B cell (primary cell): ENCODE results near the gene UCP2. TPM values are rescaled to one million over a fixed set of nuclear protein-coding genes. Genes with fewer than 3 reads are reported as not detected.

Source experiments
- ATAC-seq: fragments of 200-7000 bp; cut with Tn5 transposase; one replicate; pipeline ENCODE4 v1.10.0; 2021; ENCODE audit warnings: low read depth, mild to moderate bottlenecking, moderate number of reproducible peaks, moderate library complexity
- CTCF ChIA-PET: fragments of 350-600 bp; sonication (Branson Sonifier 250); formaldehyde crosslinking; loops from one replicate; lab custom pipeline; 2021; ENCODE audit warnings: antibody characterized with exemption, inconsistent platforms; lab: Charles Lee
- POLR2A ChIA-PET: fragments of 350-600 bp; sonication (Branson Sonifier 250); formaldehyde crosslinking; loops from one replicate; lab custom pipeline; 2021; ENCODE audit warnings: antibody characterized with exemption; lab: Charles Lee
- DNase-seq: peaks from one replicate; pipeline ENCODE4 v3.0.0; 2013
- H2AFZ ChIP-seq: 2 replicates; pipeline ENCODE4 v1.6.1; 2012; ENCODE audit warnings: mild to moderate bottlenecking, low read depth, low read length; ENCODE audit not compliant: insufficient read depth, poor library complexity, severe bottlenecking
- H3K27ac ChIP-seq, 2 donors: 1 replicate in 1 of 2; 2 replicates in 1 of 2; pipeline ENCODE4 v1.5.1; 2012 to 2013; ENCODE audit warnings: low read length in 2 of 2, mild to moderate bottlenecking in 2 of 2, moderate library complexity in 1 of 2
- H3K27me3 ChIP-seq, 4 experiments: fragments of 200-600 bp in 1 of 4; sonication (generic) in 1 of 4; replicated peaks in 1 of 4; 1 replicate in 2 of 4; 2 replicates in 2 of 4; pipeline versions ENCODE4 v1.6.1 to v1.7.0; 2013 to 2016; ENCODE audit warnings: low read length in 3 of 4, mild to moderate bottlenecking in 2 of 4, mixed read lengths in 1 of 4, moderate library complexity in 1 of 4; ENCODE audit not compliant: insufficient read depth in 4 of 4, control insufficient read depth in 3 of 4; ENCODE audit errors: control extremely low read depth in 1 of 4
- H3K36me3 ChIP-seq, 2 experiments: replicated peaks in 1 of 2; 1 replicate in 1 of 2; 2 replicates in 1 of 2; pipeline versions ENCODE4 v1.6.1 to v1.7.1; 2013; ENCODE audit warnings: low read length in 1 of 2; ENCODE audit not compliant: insufficient read depth in 2 of 2, control insufficient read depth in 1 of 2; ENCODE audit errors: control extremely low read depth in 1 of 2, extremely low read depth in 1 of 2
- H3K4me1 ChIP-seq, 2 donors: fragments of 200-600 bp in 1 of 2; sonication (generic) in 1 of 2; 1 replicate in 1 of 2; 2 replicates in 1 of 2; pipeline versions ENCODE4 v1.5.1 to v1.6.1; 2013 to 2017; ENCODE audit warnings: low read length in 2 of 2; ENCODE audit not compliant: control insufficient read depth in 2 of 2, insufficient read depth in 2 of 2
- H3K4me2 ChIP-seq: replicated peaks from 2 replicates; pipeline ENCODE3; 2012; ENCODE audit warnings: mild to moderate bottlenecking, low read depth, low read length; ENCODE audit not compliant: poor library complexity, severe bottlenecking
- H3K4me3 ChIP-seq, 5 experiments: fragments of 200-600 bp in 1 of 5; sonication (generic) in 1 of 5; 1 replicate in 3 of 5; 2 replicates in 2 of 5; pipeline versions ENCODE4 v1.5.1 to v1.7.0; 2011 to 2016; ENCODE audit warnings: low read length in 4 of 5, mild to moderate bottlenecking in 4 of 5, low read depth in 2 of 5, control low read depth in 1 of 5, moderate library complexity in 1 of 5; ENCODE audit not compliant: insufficient read depth in 1 of 5; ENCODE audit errors: control extremely low read depth in 1 of 5, extremely low read depth in 1 of 5
- H3K79me2 ChIP-seq: fragments of 200-600 bp; sonication (generic); one replicate; pipeline ENCODE4 v1.6.0; 2016; ENCODE audit warnings: low read length; ENCODE audit not compliant: control insufficient read depth, insufficient read depth
- H3K9ac ChIP-seq: fragments of 200-600 bp; sonication (generic); 2 replicates; pipeline ENCODE4 v1.6.1; 2017; ENCODE audit warnings: mild to moderate bottlenecking, low read length, moderate library complexity
- H3K9me3 ChIP-seq, 3 donors: one replicate each; pipeline versions ENCODE4 v1.6.1 to v1.7.1; 2013; ENCODE audit warnings: low read length in 2 of 3; ENCODE audit not compliant: control insufficient read depth in 2 of 3, insufficient read depth in 1 of 3; ENCODE audit errors: control extremely low read depth in 1 of 3
- H4K20me1 ChIP-seq: 2 replicates; pipeline ENCODE4 v1.6.0; 2012; ENCODE audit warnings: mild to moderate bottlenecking, low read length; ENCODE audit not compliant: insufficient read depth, control insufficient read depth, poor library complexity, severe bottlenecking
- H3K27ac Mint-ChIP-seq: one replicate; pipeline ENCODE4 v1.8.0; 2021; ENCODE audit warnings: mixed read lengths
- H3K27me3 Mint-ChIP-seq: one replicate; pipeline ENCODE4 v1.8.0; 2021; ENCODE audit warnings: mixed read lengths
- H3K4me1 Mint-ChIP-seq: one replicate; pipeline ENCODE4 v1.8.0; 2021; ENCODE audit warnings: mixed read lengths
- H3K4me3 Mint-ChIP-seq: one replicate; pipeline ENCODE4 v1.8.0; 2021; ENCODE audit warnings: mixed read lengths
- H3K9me3 Mint-ChIP-seq: one replicate; pipeline ENCODE4 v1.8.0; 2022; ENCODE audit warnings: mixed read lengths; ENCODE audit not compliant: insufficient read depth
- EZH2 ChIP-seq: IDR thresholded peaks from 2 replicates; pipeline ENCODE4 v1.6.1; 2012; ENCODE audit warnings: borderline replicate concordance, low read depth, mild to moderate bottlenecking, moderate library complexity, low read length; ENCODE audit not compliant: insufficient read depth, poor library complexity, severe bottlenecking
- WGBS: methylation state at CpG from one replicate; pipeline ENCODE4 v1.1.5; 2013; ENCODE audit warnings: missing lambda C conversion rate; ENCODE audit not compliant: insufficient coverage; 5-methylcytosine and 5-hydroxymethylcytosine counted together
- intact Hi-C: fragments of 100-400 bp; cut with micrococcal nuclease; formaldehyde crosslinking; loops from one replicate; pipeline ENCODE4 v1.10.0; 2022
- polyA plus RNA-seq: library from polyadenylated mRNA; depleted of rRNA; stranded (reverse); fragments of >200 nt; gene quantifications from 2 replicates; pipeline ENCODE4 v1.2.3, GENCODE V29; 2012
- total RNA-seq, 2 donors: library from RNA; stranded (reverse); fragments of 120-200 nt in 1 of 2; gene quantifications; 1 replicate in 1 of 2; 2 replicates in 1 of 2; pipeline versions ENCODE4 v1.2.3 to v1.2.4, GENCODE V29; 2013 to 2022
- TF ChIP-seq, protein P1 (sequence below): fragments of 200-600 bp; IDR thresholded peaks from one replicate; pipeline ENCODE4 v1.8.0; 2022; ENCODE audit warnings: antibody characterized with exemption, mild to moderate bottlenecking

Gene UCP2
- total and polyA plus RNA-seq, 2 donors (not counting 1 experiment from before 2014, with no cell fraction given), result 613 to 697 TPM

DNA sequence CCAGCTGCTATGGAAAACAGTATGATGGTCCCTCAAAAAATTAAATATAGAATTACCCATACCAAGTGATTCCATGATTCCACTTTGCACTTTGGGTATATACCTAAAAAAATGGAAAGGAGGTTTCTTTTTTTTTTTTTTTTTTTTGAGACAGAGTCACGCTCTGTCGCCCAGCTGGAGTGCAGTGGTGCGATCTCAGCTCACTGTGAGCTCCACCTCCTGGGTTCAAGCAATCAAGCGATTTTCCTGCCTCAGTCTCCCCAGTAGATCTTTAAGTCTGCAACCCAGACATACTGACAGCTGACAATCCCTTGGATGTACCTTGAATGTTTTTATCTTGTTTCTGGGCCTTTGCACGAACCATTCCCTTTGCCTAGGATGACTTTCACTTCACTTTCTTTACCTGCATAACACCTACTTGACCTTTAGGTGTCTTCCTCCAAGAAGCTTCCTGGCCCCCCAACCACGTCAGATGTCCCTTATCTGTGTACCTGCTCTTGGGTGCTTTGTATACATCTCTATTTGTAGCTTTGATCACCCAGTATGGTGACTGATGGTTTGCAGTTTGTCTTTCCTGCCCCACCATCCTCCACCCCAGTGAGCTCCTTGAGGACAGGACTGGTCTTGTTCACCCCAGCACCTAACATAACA lies 14.6 kb upstream of the UCP2 start:
- intact Hi-C loops, result loop anchor here (5.0 to 10.0 kb wide), 2 partner anchors 35 to 1562 kb away; partner anchors contain the start of gene CLPB

More for the DNA sequence above, 14.6 kb upstream of the UCP2 start:
- no peak for TF ChIP-seq EZH2
- TF ChIP-seq, protein P1, sequence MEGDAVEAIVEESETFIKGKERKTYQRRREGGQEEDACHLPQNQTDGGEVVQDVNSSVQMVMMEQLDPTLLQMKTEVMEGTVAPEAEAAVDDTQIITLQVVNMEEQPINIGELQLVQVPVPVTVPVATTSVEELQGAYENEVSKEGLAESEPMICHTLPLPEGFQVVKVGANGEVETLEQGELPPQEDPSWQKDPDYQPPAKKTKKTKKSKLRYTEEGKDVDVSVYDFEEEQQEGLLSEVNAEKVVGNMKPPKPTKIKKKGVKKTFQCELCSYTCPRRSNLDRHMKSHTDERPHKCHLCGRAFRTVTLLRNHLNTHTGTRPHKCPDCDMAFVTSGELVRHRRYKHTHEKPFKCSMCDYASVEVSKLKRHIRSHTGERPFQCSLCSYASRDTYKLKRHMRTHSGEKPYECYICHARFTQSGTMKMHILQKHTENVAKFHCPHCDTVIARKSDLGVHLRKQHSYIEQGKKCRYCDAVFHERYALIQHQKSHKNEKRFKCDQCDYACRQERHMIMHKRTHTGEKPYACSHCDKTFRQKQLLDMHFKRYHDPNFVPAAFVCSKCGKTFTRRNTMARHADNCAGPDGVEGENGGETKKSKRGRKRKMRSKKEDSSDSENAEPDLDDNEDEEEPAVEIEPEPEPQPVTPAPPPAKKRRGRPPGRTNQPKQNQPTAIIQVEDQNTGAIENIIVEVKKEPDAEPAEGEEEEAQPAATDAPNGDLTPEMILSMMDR, result no peak
- Mint-ChIP-seq H3K27ac (peak overlapping the region; percentile 85), H3K27me3 (no peaks in the 10 kb centered on the region), H3K4me3 (peak overlapping the region; percentile 65), H3K4me1 (peaks cover 76% of the 10 kb centered on the region), H3K9me3 (no peaks in the 10 kb centered on the region)
- CTCF ChIA-PET, result interaction anchor here (0.8 to 7.3 kb wide), 9 partner anchors 11 to 35 kb away, joined by 3 to 63 read pairs (median 6); partner anchors contain the start of gene UCP2
- 49% methylated on average over 5 of the region's 6 CpGs for WGBS
- peaks cover 0 to 4% (median 0%) of the 10 kb centered on the region in 3 donors for H3K9me3 ChIP-seq
- POLR2A ChIA-PET, result interaction anchor here (0.5 to 4.5 kb wide), 9 partner anchors 8 to 595 kb away, joined by 3 to 63 read pairs (median 3); partner anchors contain the start of genes POLD3 and UCP2
- H3K4me2 ChIP-seq, result peak overlapping the region; percentile 69
- H2AFZ ChIP-seq, result no peak overlapping the region
- ATAC-seq (peak; percentile 35), DNase-seq (peak; percentile 73)
- no peaks in the 10 kb centered on the region for H4K20me1 ChIP-seq
- H3K27ac ChIP-seq, result peak overlapping the region; percentile 83 to 98
- H3K9ac ChIP-seq, result no peak overlapping the region
- peaks cover 8% of the 10 kb centered on the region for H3K79me2 ChIP-seq
- H3K36me3 ChIP-seq, result peaks cover 0 to 1% of the 10 kb centered on the region in 2 experiments
- no peak overlapping the region for H3K4me3 ChIP-seq
- no peaks in the 10 kb centered on the region for H3K27me3 ChIP-seq
- peaks cover 75 to 76% of the 10 kb centered on the region in 2 donors for H3K4me1 ChIP-seq
